ENCODE data around the gene DUOX1. TPM values are rescaled to one million over a fixed set of nuclear protein-coding genes. Genes with fewer than 3 reads are reported as not detected.
A peak's percentile ranks its signal among the peaks of the same experiment; 100 is the strongest.

DUOX1 gene
- total and polyA plus RNA-seq, 4 donors: 0.02 to 0.94 (median 0.08) TPM; not detected in 1

- Histone ChIP-seq H3K9me3 (ENCODE audit: control insufficient read depth in 4 of 4, low read length in 3 of 4) (no peaks in the 10 kb centered on the region), H3K4me1 (ENCODE audit: control insufficient read depth in 4 of 4, insufficient read depth in 4 of 4, low read length in 3 of 4) (peaks cover 14 to 38% (median 26%) of the 10 kb centered on the region in 4 donors), H3K27ac (ENCODE audit: low read depth in 1 of 2, low read length in 2 of 2) (no peak overlapping the region), H3K9ac (ENCODE audit: low read depth in 1 of 2, low read length in 2 of 2) (no peak overlapping the region), H3K36me3 (ENCODE audit: control insufficient read depth in 4 of 4, insufficient read depth in 3 of 4, low read depth in 1 of 4, low read length in 3 of 4) (no peaks in the 10 kb centered on the region), H3K4me3 (ENCODE audit: low read depth in 1 of 3, low read length in 3 of 3) (peak overlapping the region in 1 of 3 donors; percentile 20), H3K27me3 (ENCODE audit: control insufficient read depth in 4 of 4, insufficient read depth in 4 of 4, low read length in 3 of 4) (peaks cover 4 to 17% (median 8%) of the 10 kb centered on the region in 4 donors)
- 6% methylated on average over 58 of the region's 58 CpGs for WGBS
- DNase-seq (ENCODE audit: low spot score): no peak
- TF ChIP-seq HNF4A (conservative IDR thresholded peaks at IDR 0.05) (no peak), YY1 (IDR thresholded peaks at IDR 0.05) (no peak), RXRA (IDR thresholded peaks at IDR 0.05) (no peak), HNF4G (IDR thresholded peaks at IDR 0.05) (no peak), GABPA (IDR thresholded peaks at IDR 0.05 in 1 of 2, conservative IDR thresholded peaks at IDR 0.05 in 1 of 2) (no peak), JUND (IDR thresholded peaks at IDR 0.05) (no peak), SP1 (IDR thresholded peaks at IDR 0.05) (no peak), TAF1 (conservative IDR thresholded peaks at IDR 0.05) (no peak), ZBTB33 (IDR thresholded peaks at IDR 0.05) (no peak), FOXA2 (IDR thresholded peaks at IDR 0.05) (no peak), NR2F2 (IDR thresholded peaks at IDR 0.05) (no peak), ATF3 (IDR thresholded peaks at IDR 0.05) (no peak), MAX (IDR thresholded peaks at IDR 0.05) (no peak), CTCF (IDR thresholded peaks at IDR 0.05; ENCODE audit: low read depth, low read length, missing input control) (no peak), EGR1 (IDR thresholded peaks at IDR 0.05; ENCODE audit: low read depth in 2 of 2) (no peak), REST (IDR thresholded peaks at IDR 0.05) (no peak), FOXA1 (IDR thresholded peaks at IDR 0.05) (no peak)
Measured at GRCh38 chr15:45112591-45113379, 17.0 kb upstream of the DUOX1 start.
